H1 (cell line): ENCODE measurements around the gene ADCY3. TPM values are rescaled to one million over a fixed set of nuclear protein-coding genes. Genes with fewer than 3 reads are reported as not detected.

Experiments used
- CTCF ChIA-PET: fragments of 300-600 bp; sonication (Branson Sonifier 250); formaldehyde crosslinking; loops from one replicate; lab custom pipeline; 2021; ENCODE audit not compliant: partially characterized antibody; lab: Charles Lee
- POLR2A ChIA-PET: fragments of 300-600 bp; sonication (Branson Sonifier 250); formaldehyde crosslinking; loops from one replicate; lab custom pipeline; 2021; ENCODE audit warnings: inconsistent platforms; ENCODE audit not compliant: partially characterized antibody; lab: Charles Lee
- DNase-seq, 2 experiments: peaks; one replicate each; pipeline versions ENCODE4 v3.0.0 to v3.0.0-alpha.2; 2010 to 2022; ENCODE audit warnings: low spot score in 2 of 2, low read depth in 1 of 2, mixed read lengths in 1 of 2
- FAIRE-seq: peaks from 2 replicates; lab custom pipeline; 2011; peaks lifted over from hg19 to GRCh38; lab: Jason Lieb, UNC
- H2AFZ ChIP-seq: 2 replicates; pipeline ENCODE4 v1.8.1; 2012; ENCODE audit warnings: low read length, inconsistent platforms
- H2AK5ac ChIP-seq: 2 replicates; pipeline ENCODE4 v1.6.1; 2013; ENCODE audit warnings: low read depth, low read length
- H2BK120ac ChIP-seq: replicated peaks from 2 replicates; pipeline ENCODE3; 2013; ENCODE audit warnings: low read depth, low read length, inconsistent platforms
- H2BK12ac ChIP-seq: 2 replicates; pipeline ENCODE4 v1.6.1; 2013; ENCODE audit warnings: low read depth, low read length
- H2BK15ac ChIP-seq: 2 replicates; pipeline ENCODE4 v1.6.1; 2013; ENCODE audit warnings: low read length
- H2BK20ac ChIP-seq: 2 replicates; pipeline ENCODE4 v1.6.1; 2013; ENCODE audit warnings: low read length
- H2BK5ac ChIP-seq: 2 replicates; pipeline ENCODE4 v1.6.1; 2013; ENCODE audit warnings: low read depth, low read length
- H3K14ac ChIP-seq: 2 replicates; pipeline ENCODE4 v1.6.1; 2013; ENCODE audit warnings: inconsistent platforms; ENCODE audit not compliant: insufficient read length
- H3K18ac ChIP-seq: 2 replicates; pipeline ENCODE4 v1.6.1; 2013; ENCODE audit warnings: low read length; ENCODE audit errors: extremely low read depth
- H3K23ac ChIP-seq: 2 replicates; pipeline ENCODE4 v1.6.1; 2013; ENCODE audit warnings: inconsistent platforms; ENCODE audit not compliant: insufficient read length
- H3K23me2 ChIP-seq: 2 replicates; pipeline ENCODE4 v1.6.1; 2013; ENCODE audit warnings: low read depth, low read length
- H3K27ac ChIP-seq: 2 replicates; pipeline ENCODE4 v1.6.1; 2011; ENCODE audit warnings: low read depth, low read length, inconsistent platforms
- H3K27me3 ChIP-seq, 4 experiments: replicated peaks in 1 of 4; 1 replicate in 1 of 4; 2 replicates in 3 of 4; pipeline versions ENCODE4 v1.6.1 to v1.8.1; 2011 to 2013; ENCODE audit warnings: low read length in 3 of 4, mild to moderate bottlenecking in 3 of 4, inconsistent platforms in 2 of 4, mixed read lengths in 2 of 4, moderate library complexity in 1 of 4; ENCODE audit not compliant: control insufficient read depth in 3 of 4, insufficient read depth in 3 of 4; ENCODE audit errors: extremely low read depth in 1 of 4
- H3K36me3 ChIP-seq, 4 experiments: 2 replicates each; pipeline versions ENCODE4 v1.6.1 to v1.8.1; 2011 to 2013; ENCODE audit warnings: mild to moderate bottlenecking in 4 of 4, low read length in 3 of 4, moderate library complexity in 2 of 4, control low read depth in 1 of 4, inconsistent platforms in 1 of 4; ENCODE audit not compliant: insufficient read depth in 4 of 4, control insufficient read depth in 2 of 4
- H3K4ac ChIP-seq: replicated peaks from 2 replicates; pipeline ENCODE3; 2013; ENCODE audit warnings: low read length, low read depth, mixed read lengths, inconsistent platforms; ENCODE audit not compliant: insufficient read length
- H3K4me1 ChIP-seq, 4 experiments: replicated peaks in 1 of 4; 1 replicate in 1 of 4; 2 replicates in 3 of 4; pipeline versions ENCODE4 v1.6.1 to v1.8.1; 2011 to 2013; ENCODE audit warnings: low read length in 3 of 4, inconsistent platforms in 2 of 4, mixed read lengths in 1 of 4; ENCODE audit not compliant: insufficient read depth in 4 of 4, control insufficient read depth in 3 of 4
- H3K4me2 ChIP-seq, 2 experiments: 2 replicates each; pipeline versions ENCODE4 v1.6.1 to v1.8.1; 2011 to 2013; ENCODE audit warnings: low read depth in 2 of 2, low read length in 2 of 2, control low read depth in 1 of 2, inconsistent platforms in 1 of 2, mild to moderate bottlenecking in 1 of 2; ENCODE audit not compliant: insufficient read depth in 1 of 2
- H3K4me3 ChIP-seq, 4 experiments: fragments of 200-600, 300-600 bp in 1 of 4; sonication (generic), shearing (Covaris generic), sonication (Bioruptor Twin) in 1 of 4; 2 replicates each; pipeline versions ENCODE4 v1.5.1 to v1.8.1; 2011 to 2016; ENCODE audit warnings: low read length in 4 of 4, low read depth in 3 of 4, control low read depth in 2 of 4, inconsistent platforms in 2 of 4, mild to moderate bottlenecking in 2 of 4, mixed read lengths in 1 of 4, moderate library complexity in 1 of 4; ENCODE audit not compliant: insufficient read depth in 2 of 4; ENCODE audit errors: extremely low read depth in 1 of 4
- H3K56ac ChIP-seq: replicated peaks from 2 replicates; pipeline ENCODE3; 2013; ENCODE audit warnings: low read depth, mild to moderate bottlenecking, mixed read lengths, low read length, inconsistent platforms; ENCODE audit not compliant: insufficient read length
- H3K79me1 ChIP-seq: 2 replicates; pipeline ENCODE4 v1.6.1; 2013; ENCODE audit warnings: low read depth, low read length, control low read depth
- H3K79me2 ChIP-seq, 2 experiments: 2 replicates each; pipeline versions ENCODE4 v1.6.1 to v1.8.1; 2012 to 2013; ENCODE audit warnings: low read length in 2 of 2, mild to moderate bottlenecking in 2 of 2, inconsistent platforms in 1 of 2; ENCODE audit not compliant: insufficient read depth in 2 of 2, control insufficient read depth in 1 of 2
- H3K9ac ChIP-seq, 4 experiments: replicated peaks in 1 of 4; 1 replicate in 1 of 4; 2 replicates in 3 of 4; pipeline versions ENCODE4 v1.6.1 to v1.8.1; 2011 to 2013; ENCODE audit warnings: low read depth in 3 of 4, low read length in 3 of 4, control low read depth in 2 of 4, mild to moderate bottlenecking in 2 of 4, moderate library complexity in 2 of 4, inconsistent platforms in 1 of 4; ENCODE audit errors: extremely low read depth in 1 of 4
- H3K9me3 ChIP-seq, 2 experiments: 2 replicates each; pipeline versions ENCODE4 v1.6.1 to v1.8.1; 2012 to 2013; ENCODE audit warnings: mild to moderate bottlenecking in 2 of 2, moderate library complexity in 2 of 2, control low read depth in 1 of 2, inconsistent platforms in 1 of 2, low read depth in 1 of 2, low read length in 1 of 2, mixed read lengths in 1 of 2; ENCODE audit not compliant: insufficient read depth in 2 of 2
- H4K20me1 ChIP-seq, 2 experiments: replicated peaks in 1 of 2; 2 replicates each; pipeline versions ENCODE3 to v1.8.1; 2011 to 2013; ENCODE audit warnings: inconsistent platforms in 2 of 2, low read length in 2 of 2, mild to moderate bottlenecking in 1 of 2; ENCODE audit not compliant: insufficient read depth in 2 of 2, control insufficient read depth in 1 of 2
- H4K5ac ChIP-seq: 2 replicates; pipeline ENCODE4 v1.6.1; 2013; ENCODE audit warnings: low read length, low read depth, mixed read lengths, inconsistent platforms; ENCODE audit not compliant: insufficient read length
- H4K8ac ChIP-seq: 2 replicates; pipeline ENCODE4 v1.8.0; 2013; ENCODE audit warnings: mild to moderate bottlenecking, moderate library complexity, low read length, inconsistent platforms; ENCODE audit not compliant: insufficient read depth; ENCODE audit errors: extremely low read depth
- H4K91ac ChIP-seq: replicated peaks from 2 replicates; pipeline ENCODE3; 2013; ENCODE audit warnings: low read length, mixed read lengths, inconsistent platforms; ENCODE audit not compliant: insufficient read length
- BACH1 ChIP-seq: IDR thresholded peaks from 2 replicates; pipeline ENCODE4 v1.6.1; 2012; ENCODE audit warnings: low read length, improper control_type of control experiment
- BRCA1 ChIP-seq: IDR thresholded peaks from 2 replicates; pipeline ENCODE4 v1.6.1; 2012; ENCODE audit warnings: low read depth, low read length, improper control_type of control experiment
- CBX8 ChIP-seq: fragments of 300-800, 300-1000 bp; sonication (generic); IDR thresholded peaks from 2 replicates; pipeline ENCODE4 v1.7.1; 2016; ENCODE audit warnings: low read depth, low read length, borderline replicate concordance
- CHD1 ChIP-seq: IDR thresholded peaks from 2 replicates; pipeline ENCODE4 v1.6.1; 2012; ENCODE audit warnings: low read depth, low read length, improper control_type of control experiment
- EGR1 ChIP-seq: IDR thresholded peaks from 2 replicates; pipeline ENCODE4 v1.6.1; 2011; ENCODE audit warnings: low read depth, low read length, borderline replicate concordance
- FOSL1 ChIP-seq: IDR thresholded peaks from 2 replicates; pipeline ENCODE4 v1.6.1; 2011; ENCODE audit warnings: mild to moderate bottlenecking, low read depth, low read length, moderate library complexity; ENCODE audit not compliant: insufficient read depth
- RXRA ChIP-seq: IDR thresholded peaks from 2 replicates; pipeline ENCODE4 v1.6.1; 2011; ENCODE audit warnings: low read depth, mild to moderate bottlenecking, low read length, moderate library complexity; ENCODE audit not compliant: insufficient read depth
- SIN3A ChIP-seq, 2 experiments: IDR thresholded peaks in 1 of 2; conservative IDR thresholded peaks in 1 of 2; 2 replicates each; pipeline ENCODE4 v1.6.1; 2011 to 2012; ENCODE audit warnings: low read length in 2 of 2, improper control_type of control experiment in 1 of 2, low read depth in 1 of 2, mild to moderate bottlenecking in 1 of 2
- SP1 ChIP-seq: IDR thresholded peaks from 2 replicates; pipeline ENCODE4 v1.6.1; 2011; ENCODE audit warnings: low read depth, low read length
- SUZ12 ChIP-seq: fragments of 200-600 bp; sonication (generic); IDR thresholded peaks from 2 replicates; pipeline ENCODE4 v1.6.1; 2012; ENCODE audit warnings: mild to moderate bottlenecking, inconsistent platforms, low read length, moderate library complexity, mixed read lengths
- TBP ChIP-seq: IDR thresholded peaks from 2 replicates; pipeline ENCODE4 v1.6.1; 2011; ENCODE audit warnings: low read depth, low read length, improper control_type of control experiment
- ZNF274 ChIP-seq: IDR thresholded peaks from 2 replicates; pipeline ENCODE4 v1.7.0; 2012; ENCODE audit warnings: low read length, borderline replicate concordance; ENCODE audit errors: extremely low read depth
- WGBS, 2 experiments: shearing (Covaris generic) in 1 of 2; methylation state at CpG; one replicate each; pipeline versions ENCODE4 v1.1.6 to v1.1.7; 2013 to 2015; ENCODE audit warnings: low lambda C conversion rate in 2 of 2, mixed read lengths in 2 of 2, inconsistent platforms in 1 of 2, low coverage in 1 of 2, missing lambda C conversion rate in 1 of 2; ENCODE audit not compliant: insufficient replicate concordance in 2 of 2, insufficient coverage in 1 of 2, insufficient read length in 1 of 2; ENCODE audit errors: extremely low coverage in 1 of 2, missing lambda C conversion rate in 1 of 2; 5-methylcytosine and 5-hydroxymethylcytosine counted together
- polyA plus RNA-seq, 7 experiments: library from polyadenylated mRNA; depleted of rRNA in 3 of 7; stranded (reverse) in 5 of 7; unstranded in 2 of 7; fragments of >200 nt in 5 of 7; fragments of 200-250 nt in 2 of 7; gene quantifications; 1 replicate in 5 of 7; 2 replicates in 1 of 7; 4 replicates in 1 of 7; pipeline versions ENCODE4 v1.2.1 to v1.2.3, GENCODE V29; 2011 to 2013; ENCODE audit warnings: missing spikeins in 2 of 7, mixed read lengths in 2 of 7
- total RNA-seq: library from RNA; stranded (reverse); fragmentation: NEBNext Ultra II Directional; extraction: Animal tissue kit (Norgen Biotek cat#: 25700); gene quantifications from 2 replicates; pipeline ENCODE4 v1.2.1, GENCODE V29; 2021
- TF ChIP-seq, protein P1 (sequence below): IDR thresholded peaks from 2 replicates; pipeline ENCODE4 v1.6.1; 2012; ENCODE audit warnings: low read length, inconsistent platforms

The ADCY3 gene
- total and polyA plus RNA-seq, 2 of the 8 experiments (the other 6 are each of a cell fraction or from before 2014, with no cell fraction given): 45.1 to 52.9 TPM

DNA sequence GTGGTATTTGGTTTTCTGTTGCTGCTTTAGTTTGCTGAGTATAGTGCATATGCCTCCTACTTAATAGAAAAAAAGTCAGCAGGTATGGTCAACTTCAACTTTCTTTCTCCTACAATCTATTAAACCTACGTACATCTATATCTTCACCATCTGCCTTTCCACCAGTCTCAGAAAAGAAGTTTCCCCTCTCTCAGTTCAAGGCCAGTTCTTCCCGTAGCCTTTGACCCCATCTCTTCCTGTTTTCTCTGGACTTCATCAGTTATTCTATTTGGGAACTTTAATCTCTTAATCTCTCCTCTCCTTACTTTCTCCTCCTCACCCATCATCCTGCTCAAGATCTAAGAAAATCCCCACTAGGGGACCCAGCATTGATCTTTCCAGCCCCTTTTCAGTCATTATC lies 132.5 kb downstream of the ADCY3 start:
- WGBS, 2 experiments: 82 to 100% methylated on average over 1 to 2 of the region's 2 CpGs
- H3K56ac ChIP-seq: no peak overlapping the region
- H3K23ac ChIP-seq: no peak overlapping the region
- H3K4me2 ChIP-seq: no peak overlapping the region
- H3K9me3 ChIP-seq: no peaks in the 10 kb centered on the region
- H2BK15ac ChIP-seq: no peak overlapping the region
- H2BK20ac ChIP-seq: no peak overlapping the region
- H3K18ac ChIP-seq: no peak overlapping the region
- H4K91ac ChIP-seq: no peak overlapping the region
- DNase-seq: no peak
- H2AK5ac ChIP-seq: no peak overlapping the region
- H4K20me1 ChIP-seq: no peaks in the 10 kb centered on the region
- H3K4ac ChIP-seq: no peak overlapping the region
- H3K79me1 ChIP-seq: no peaks in the 10 kb centered on the region
- CTCF ChIA-PET: interaction anchor here (0.9 kb wide), 1 partner anchor 25 kb away, joined by 3 read pairs; no protein-coding TSS in a partner anchor
- no peak overlapping the region for H3K4me3 ChIP-seq
- no peak overlapping the region for H2BK120ac ChIP-seq
- POLR2A ChIA-PET: interaction anchor here (0.8 to 1.4 kb wide), 3 partner anchors 8 to 35 kb away, joined by 3 read pairs; no protein-coding TSS in a partner anchor
- no peak overlapping the region for H2BK12ac ChIP-seq
- H3K9ac ChIP-seq: no peak overlapping the region
- no peaks in the 10 kb centered on the region for H3K27me3 ChIP-seq
- H3K36me3 ChIP-seq: 0 out of 8 replicates have a peak, but pooled peaks cover 0 to 3% (median 0%) of the 10 kb centered on the region in 4 experiments
- no peak overlapping the region for H3K14ac ChIP-seq
- no peak overlapping the region for H3K27ac ChIP-seq
- FAIRE-seq: no peak
- no peak overlapping the region for H4K5ac ChIP-seq
- H4K8ac ChIP-seq: no peak overlapping the region
- H3K4me1 ChIP-seq: peaks cover 0 to 5% (median 2%) of the 10 kb centered on the region in 4 experiments; a peak in 3 of 7 replicates
- H3K23me2 ChIP-seq: no peaks in the 10 kb centered on the region
- H2BK5ac ChIP-seq: no peak overlapping the region
- no peaks in the 10 kb centered on the region for H3K79me2 ChIP-seq
- H2AFZ ChIP-seq: no peak overlapping the region
- no peak for TF ChIP-seq EGR1
- TF ChIP-seq SP1: no peak
- TF ChIP-seq BACH1: no peak
- no peak for TF ChIP-seq TBP
- no peak for TF ChIP-seq RXRA
- TF ChIP-seq SIN3A (conservative IDR thresholded peaks at IDR 0.05 in 1 of 2, IDR thresholded peaks at IDR 0.05 in 1 of 2; ENCODE audit: low read depth in 1 of 2, low read length in 2 of 2): no peak
- TF ChIP-seq BRCA1: no peak
- TF ChIP-seq CHD1: no peak
- no peak for TF ChIP-seq ZNF274
- no peak for TF ChIP-seq FOSL1
- TF ChIP-seq CBX8: no peak
- TF ChIP-seq SUZ12: no peak
- TF ChIP-seq, protein P1, sequence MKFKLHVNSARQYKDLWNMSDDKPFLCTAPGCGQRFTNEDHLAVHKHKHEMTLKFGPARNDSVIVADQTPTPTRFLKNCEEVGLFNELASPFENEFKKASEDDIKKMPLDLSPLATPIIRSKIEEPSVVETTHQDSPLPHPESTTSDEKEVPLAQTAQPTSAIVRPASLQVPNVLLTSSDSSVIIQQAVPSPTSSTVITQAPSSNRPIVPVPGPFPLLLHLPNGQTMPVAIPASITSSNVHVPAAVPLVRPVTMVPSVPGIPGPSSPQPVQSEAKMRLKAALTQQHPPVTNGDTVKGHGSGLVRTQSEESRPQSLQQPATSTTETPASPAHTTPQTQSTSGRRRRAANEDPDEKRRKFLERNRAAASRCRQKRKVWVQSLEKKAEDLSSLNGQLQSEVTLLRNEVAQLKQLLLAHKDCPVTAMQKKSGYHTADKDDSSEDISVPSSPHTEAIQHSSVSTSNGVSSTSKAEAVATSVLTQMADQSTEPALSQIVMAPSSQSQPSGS: no peak
